HG02763 (cell line): ENCODE measurements around the gene ASGR2.
"Not testable (repeated sequence)": the region's sequence is repeated elsewhere in the genome, so short reads cannot be mapped to it uniquely, and the experiment has no call there.

Experiments
- ATAC-seq: cut with Tn5 transposase; IDR thresholded peaks from one replicate; pipeline ENCODE4 v1.9.1; 2021; ENCODE audit warnings: mild to moderate bottlenecking, moderate library complexity; ENCODE audit not compliant: unreplicated experiment

ASGR2 gene

DNA sequence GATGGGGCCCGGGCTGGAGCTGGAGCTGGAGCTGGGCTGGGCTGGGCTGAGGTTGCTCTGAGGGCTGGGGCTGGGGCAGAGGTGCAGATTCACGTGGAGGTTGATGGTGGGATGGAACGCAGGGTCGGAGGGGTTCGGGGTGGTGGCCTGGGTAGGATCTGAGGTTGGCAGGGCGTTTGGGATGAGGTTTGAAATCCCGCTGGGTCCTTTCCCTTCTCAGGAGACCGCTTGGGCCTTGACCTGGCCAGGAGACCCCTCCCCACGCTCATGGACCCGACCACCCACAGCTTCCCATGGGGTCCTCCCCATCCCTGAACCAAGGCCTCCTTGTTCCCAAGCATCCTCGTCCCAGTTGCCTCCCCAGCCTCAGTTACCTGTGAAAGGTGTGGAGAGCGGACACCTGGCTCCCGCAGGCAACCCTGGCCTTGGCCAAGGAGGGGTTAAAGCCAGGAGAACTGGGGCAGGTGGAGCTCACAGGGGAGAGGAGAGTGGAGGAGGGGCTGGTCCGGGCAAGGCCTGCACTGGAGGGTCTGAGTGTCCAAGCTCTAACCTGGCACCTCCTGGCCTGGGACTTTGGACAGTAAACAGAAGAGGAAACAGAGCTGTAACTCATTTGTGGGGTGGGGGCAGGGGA is at the start of gene ASGR2:
ASGR2 (minus strand) TSS at position 582 of the 634 bp plus-strand sequence. CDS start 582 bp downstream, outside the sequence.
- ATAC-seq = no peak

DNA sequence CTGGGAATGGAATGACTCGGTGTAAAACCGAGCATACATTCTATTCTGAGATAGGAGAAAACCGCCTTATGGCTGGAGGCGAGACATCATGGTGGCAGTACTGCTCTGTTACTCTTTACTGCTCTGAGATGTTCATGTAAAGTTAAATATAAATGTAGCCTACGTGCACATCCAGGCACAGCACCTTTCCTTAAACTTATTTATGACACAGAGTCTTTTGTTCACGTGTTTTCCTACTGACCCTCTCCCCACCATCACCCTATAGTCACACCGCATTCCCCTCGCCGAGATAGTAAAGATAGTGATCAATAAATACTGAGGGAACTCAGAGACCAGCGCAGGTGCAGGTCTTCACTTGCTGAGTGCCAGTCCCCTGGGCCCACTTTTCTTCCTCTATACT is 44.9 kb upstream of the ASGR2 start:
- ATAC-seq = not testable (repeated sequence)

DNA sequence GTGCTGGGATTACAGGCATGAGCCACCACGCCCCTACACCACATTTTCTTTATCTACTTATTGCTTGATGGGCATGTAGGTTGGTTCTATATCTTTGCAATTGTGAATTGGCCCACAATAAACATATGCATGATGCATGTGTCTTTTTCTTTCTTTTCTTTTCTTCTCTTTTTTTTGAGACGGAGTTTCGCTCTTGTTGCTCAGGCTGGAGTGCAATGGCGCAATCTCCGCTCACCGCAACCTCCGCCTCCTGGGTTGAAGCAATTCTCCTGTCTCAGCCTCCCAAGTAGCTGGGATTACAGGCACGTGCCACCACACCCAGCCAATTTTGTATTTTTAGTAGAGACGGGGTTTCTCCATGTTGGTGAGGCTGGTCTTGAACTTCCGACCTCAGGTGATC is 43.8 kb upstream of the ASGR2 start:
- ATAC-seq = not testable (repeated sequence)

GRCh38 chr17:7156342-7156940 is 41.8 kb upstream of the ASGR2 start:
- ATAC-seq = no peak

GRCh38 chr17:7147772-7148171 is 33.1 kb upstream of the ASGR2 start:
- ATAC-seq = no peak

DNA sequence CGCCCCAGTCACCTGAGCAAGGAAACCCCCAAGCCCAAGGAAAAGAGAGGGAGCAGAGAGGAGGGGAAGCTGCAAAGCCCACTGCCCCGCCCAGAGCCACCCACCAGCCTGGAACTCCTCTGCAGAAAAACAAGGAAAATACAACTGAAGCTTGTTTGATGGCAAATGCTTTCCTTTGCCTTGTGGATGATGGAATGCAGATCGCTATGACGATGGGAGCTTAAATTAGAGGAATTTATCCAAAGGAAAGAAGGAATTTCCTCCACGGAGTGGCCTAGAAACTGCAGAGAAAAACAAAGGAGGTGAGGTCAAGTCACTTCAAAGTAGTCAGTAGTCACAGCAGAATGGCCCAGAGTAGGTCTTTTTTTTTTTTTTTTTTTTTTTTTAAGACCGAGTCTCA is 31.5 kb upstream of the ASGR2 start:
- ATAC-seq = no peak

- ATAC-seq = no peak
Measured at GRCh38 chr17:7144213-7144612, 29.6 kb upstream of the ASGR2 start.

DNA sequence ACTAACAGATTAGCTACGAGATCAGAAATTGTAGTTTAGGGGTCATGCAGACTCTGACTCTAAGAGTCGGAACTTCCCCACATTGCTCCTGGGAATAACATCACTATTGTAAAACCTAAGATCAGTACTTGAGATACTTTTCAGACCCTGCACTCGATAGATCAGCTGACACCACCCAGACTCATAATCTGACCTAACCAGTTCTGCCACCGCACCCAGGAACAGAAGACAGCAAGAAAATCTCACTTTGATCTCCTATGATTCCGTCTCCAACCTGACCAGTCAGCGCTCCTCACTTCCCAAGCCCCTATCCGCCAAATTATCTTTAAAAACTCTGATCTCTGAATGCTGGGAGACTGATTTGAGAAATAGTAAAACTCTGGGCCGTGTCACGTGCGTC is 27.2 kb upstream of the ASGR2 start:
- ATAC-seq = no peak

DNA sequence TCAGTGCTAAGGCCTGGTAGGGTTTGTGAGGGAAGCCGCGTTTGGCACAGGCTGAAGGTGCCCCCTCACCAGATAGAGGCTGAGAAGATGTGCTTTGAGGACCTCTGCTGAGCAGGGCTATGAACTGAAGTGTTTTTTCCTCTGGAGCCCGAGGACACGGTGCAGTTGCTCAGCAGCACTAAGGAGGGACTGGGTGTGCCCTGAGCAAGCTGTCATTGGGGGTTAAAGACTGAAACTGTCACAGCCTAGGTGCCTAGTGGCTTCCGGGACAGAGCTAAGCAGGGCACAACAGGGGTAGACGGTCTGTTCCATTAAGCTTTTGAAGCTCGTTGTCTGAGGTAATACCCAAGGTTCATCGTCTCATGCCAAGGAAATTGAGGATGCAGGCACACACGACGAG is 24.8 kb upstream of the ASGR2 start:
- ATAC-seq = no peak

DNA sequence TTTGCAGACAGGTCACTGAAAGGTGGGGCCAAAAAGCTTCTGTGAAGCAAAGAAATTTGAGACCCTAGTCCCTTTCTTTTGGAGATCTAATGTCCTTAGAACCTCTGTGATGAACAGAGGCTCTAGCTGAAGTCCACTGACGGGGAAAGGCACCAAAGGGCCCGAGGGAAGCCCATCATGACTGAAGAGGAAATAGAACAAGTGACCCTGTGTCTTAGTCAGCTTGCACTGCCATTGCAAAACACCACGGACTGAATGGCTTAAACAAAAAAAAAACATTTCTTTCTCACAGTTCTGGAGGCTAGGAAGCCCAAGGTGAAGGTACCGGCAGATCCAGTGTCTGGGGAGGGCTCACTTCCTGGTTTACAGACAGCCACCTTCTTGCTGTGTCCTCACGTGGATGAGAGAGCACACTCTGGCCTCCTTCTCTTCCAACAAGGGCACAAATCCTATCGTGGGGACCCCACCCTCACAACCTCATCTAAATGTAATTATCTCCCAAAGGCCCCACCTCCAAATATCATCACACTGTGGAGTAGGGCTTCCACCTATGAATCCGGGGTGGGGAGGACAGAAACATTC is 24.3 kb upstream of the ASGR2 start:
- no peak for ATAC-seq

DNA sequence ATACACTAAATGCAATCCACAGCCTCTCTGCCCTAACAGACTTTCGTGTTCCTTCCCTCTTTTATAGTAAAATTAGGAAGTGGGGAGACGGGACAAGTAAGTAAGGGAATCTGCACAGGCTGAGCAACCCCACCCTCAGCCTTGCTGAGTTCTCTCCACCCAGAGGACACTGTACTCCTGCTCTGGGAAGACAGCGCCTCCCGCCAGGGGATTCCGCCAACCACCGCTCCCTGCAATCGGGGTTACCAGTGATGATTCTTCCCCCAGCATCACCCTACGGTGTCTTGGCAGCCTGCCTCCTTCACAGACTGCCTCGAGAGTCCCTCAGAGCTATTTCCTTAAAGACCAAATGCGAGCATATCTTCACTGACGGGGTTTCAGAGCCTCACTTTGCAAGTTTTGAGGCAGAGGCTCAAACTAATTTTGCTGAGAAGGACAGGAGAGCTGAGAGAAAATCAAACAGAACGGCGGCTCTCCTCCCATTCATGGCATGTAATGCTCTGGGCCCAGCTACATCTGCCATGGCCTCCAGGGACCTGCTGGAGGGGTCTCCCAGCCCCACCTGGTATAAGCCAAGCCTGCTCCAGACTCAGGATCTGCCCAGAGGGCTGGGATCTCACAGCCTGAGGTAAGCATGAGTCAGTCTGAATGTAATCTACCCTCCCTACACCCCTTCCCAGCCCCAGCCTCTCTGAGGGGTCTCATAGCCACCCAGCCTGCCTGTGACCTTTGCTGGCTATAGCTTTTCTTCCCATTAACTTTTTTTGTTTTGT is 22.7 kb upstream of the ASGR2 start:
- ATAC-seq = no peak

GRCh38 chr17:7136266-7136877 is 21.8 kb upstream of the ASGR2 start:
- no peak for ATAC-seq

DNA sequence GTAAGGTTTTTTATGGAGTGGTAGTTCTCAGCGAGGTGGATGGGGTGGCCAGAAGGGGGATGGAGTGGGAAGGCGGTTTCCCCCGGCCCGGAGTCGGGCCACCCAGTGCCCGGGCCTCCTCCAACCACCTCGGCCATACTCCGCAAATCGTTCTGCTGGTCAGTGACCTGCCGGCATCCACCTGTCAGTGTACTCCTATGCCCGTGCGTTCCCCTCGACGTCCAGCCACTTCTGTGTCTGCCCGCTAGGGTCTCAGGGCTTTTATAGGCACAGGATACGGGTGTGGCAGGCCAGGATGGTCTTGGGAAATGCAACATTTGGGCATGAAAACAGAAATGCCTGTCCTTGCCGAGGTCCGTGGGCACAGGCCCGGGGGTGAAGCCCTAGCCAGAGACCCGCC is 19.3 kb upstream of the ASGR2 start:
- no peak for ATAC-seq

DNA sequence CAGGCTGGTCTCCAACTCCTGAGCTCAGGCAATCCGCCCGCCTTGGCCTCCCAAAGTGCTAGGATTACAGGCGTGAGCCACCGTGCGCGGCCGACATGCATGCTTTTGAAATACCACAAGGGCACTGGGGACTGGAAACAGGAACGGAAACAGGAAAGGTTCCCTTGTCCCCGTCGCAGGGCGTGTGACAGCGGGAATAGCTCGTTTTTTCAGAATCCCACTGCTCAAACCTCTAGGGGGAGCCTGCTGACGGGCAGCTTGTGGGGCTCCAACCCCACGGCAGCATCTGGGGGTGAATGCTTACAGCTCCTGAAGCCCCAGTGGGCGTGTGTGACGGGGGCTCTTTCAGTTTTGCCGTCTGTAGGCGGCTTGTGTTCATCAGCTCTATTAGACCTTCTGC is 18.8 kb upstream of the ASGR2 start:
- no peak for ATAC-seq

DNA sequence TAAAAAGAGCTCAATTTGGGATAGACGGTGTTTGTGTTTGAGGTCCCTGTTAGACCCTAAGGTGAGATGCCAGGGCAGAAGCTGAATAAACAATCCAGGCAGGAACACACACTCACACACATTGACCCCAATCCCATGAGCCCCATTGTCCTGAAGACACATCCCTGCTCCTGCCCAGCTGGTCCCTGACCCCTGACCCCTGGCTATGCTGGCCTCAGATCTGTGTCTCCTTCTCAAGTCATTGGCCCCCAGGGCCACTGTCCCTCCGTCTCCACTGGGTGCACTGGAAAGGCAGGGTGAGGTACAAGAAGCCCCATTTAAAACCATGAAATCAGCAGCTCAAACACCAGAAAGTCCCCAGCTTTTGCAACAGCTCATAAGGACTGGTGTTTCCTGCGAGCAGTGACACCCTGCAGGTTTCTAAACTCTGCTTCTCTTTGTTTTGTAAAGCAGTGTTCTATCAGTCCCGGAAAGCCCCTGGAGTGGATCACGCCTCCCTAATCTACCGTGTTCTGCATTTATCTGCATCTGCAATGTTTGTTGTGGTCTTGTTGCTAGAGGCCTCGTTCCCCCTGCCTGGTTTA is 18.0 kb upstream of the ASGR2 start:
- ATAC-seq = no peak

DNA sequence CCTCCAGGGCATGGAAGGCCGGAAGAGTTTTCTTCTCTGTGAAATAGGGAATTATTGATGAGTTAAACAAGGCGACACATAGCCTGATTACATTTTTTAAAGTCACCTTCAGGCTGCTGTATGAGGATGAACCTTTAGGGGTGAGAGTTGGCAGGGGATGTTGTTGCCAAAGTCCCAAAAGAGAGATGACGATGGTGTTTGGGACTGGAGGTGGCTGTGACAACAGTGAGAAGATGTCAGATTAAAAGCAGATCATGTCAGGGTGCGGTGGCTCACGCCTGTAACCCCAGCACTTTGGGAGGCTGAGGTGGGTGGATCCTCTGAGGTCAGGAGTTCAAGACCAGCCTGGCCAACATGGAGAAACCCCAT is 16.8 kb upstream of the ASGR2 start:
- no peak for ATAC-seq

DNA sequence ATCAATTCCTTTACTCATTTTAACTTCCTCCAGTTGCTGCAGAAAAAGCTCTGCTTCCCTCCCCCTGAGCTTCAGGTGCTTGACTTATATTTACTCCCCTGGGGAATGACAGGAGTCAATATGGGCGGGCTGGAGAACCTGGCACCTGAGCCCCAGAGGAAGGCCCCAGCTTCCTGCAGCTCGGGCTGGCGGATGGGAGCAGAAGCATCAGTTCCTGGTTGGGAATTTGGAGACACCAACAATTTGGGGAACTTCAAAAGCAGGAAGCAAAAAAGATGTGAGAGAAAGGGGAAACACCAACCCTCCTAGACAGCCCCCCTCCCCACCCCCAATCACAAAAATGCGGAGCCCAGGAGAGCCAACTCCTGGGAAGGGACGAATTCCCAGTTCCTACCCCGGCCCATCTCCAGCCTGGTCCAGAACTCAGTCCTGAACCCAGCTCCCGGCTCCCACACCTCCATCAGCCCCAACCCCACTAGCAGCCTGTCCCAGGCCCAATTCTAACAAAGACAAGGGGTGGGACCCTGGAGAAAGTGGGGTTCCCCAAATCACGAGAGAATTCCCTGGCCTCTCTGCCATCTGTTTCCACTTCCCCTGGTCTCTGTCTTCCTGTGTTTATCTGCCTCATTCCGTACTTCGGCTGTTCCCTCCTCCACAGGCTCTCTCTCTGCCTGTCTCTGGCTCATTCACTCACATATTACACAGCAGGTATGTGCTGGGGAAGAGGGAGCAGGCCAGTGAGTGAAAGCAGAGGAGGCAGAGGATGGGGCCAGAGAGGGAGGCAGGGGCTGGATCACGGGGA is 16.2 kb upstream of the ASGR2 start:
- ATAC-seq = no peak

GRCh38 chr17:7129311-7129710 is 14.7 kb upstream of the ASGR2 start:
- no peak for ATAC-seq

- ATAC-seq = no peak
Measured at GRCh38 chr17:7128160-7128559, 13.5 kb upstream of the ASGR2 start.

DNA sequence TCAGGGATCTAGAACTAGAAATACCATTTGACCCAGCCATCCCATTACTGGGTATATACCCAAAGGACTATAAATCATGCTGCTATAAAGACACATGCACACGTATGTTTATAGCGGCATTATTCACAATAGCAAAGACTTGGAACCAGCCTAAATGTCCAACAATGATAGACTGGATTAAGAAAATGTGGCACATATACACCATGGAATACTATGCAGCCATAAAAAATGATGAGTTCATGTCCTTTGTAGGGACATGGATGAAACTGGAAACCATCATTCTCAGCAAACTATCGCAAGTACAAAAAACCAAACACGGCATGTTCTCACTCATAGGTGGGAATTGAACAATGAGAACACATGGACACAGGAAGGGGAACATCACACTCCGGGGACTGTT is 12.9 kb upstream of the ASGR2 start:
- not testable (repeated sequence) for ATAC-seq
